B cell (primary cell): ENCODE data around the gene CALY. TPM values are rescaled to one million over a fixed set of nuclear protein-coding genes. Genes with fewer than 3 reads are reported as not detected.
A peak's percentile ranks its signal among the peaks of the same experiment; 100 is the strongest.

Experiments
- ATAC-seq: fragments of 200-7000 bp; cut with Tn5 transposase; one replicate; pipeline ENCODE4 v1.10.0; 2021; ENCODE audit warnings: low read depth, mild to moderate bottlenecking, moderate number of reproducible peaks, moderate library complexity
- CTCF ChIA-PET: fragments of 350-600 bp; sonication (Branson Sonifier 250); formaldehyde crosslinking; loops from one replicate; lab custom pipeline; 2021; ENCODE audit warnings: antibody characterized with exemption, inconsistent platforms; lab: Charles Lee
- POLR2A ChIA-PET: fragments of 350-600 bp; sonication (Branson Sonifier 250); formaldehyde crosslinking; loops from one replicate; lab custom pipeline; 2021; ENCODE audit warnings: antibody characterized with exemption; lab: Charles Lee
- DNase-seq: peaks from one replicate; pipeline ENCODE4 v3.0.0; 2013
- H2AFZ ChIP-seq: 2 replicates; pipeline ENCODE4 v1.6.1; 2012; ENCODE audit warnings: mild to moderate bottlenecking, low read depth, low read length; ENCODE audit not compliant: insufficient read depth, poor library complexity, severe bottlenecking
- H3K27ac ChIP-seq, 2 donors: 1 replicate in 1 of 2; 2 replicates in 1 of 2; pipeline ENCODE4 v1.5.1; 2012 to 2013; ENCODE audit warnings: low read length in 2 of 2, mild to moderate bottlenecking in 2 of 2, moderate library complexity in 1 of 2
- H3K27me3 ChIP-seq, 4 experiments: fragments of 200-600 bp in 1 of 4; sonication (generic) in 1 of 4; replicated peaks in 1 of 4; 1 replicate in 2 of 4; 2 replicates in 2 of 4; pipeline versions ENCODE4 v1.6.1 to v1.7.0; 2013 to 2016; ENCODE audit warnings: low read length in 3 of 4, mild to moderate bottlenecking in 2 of 4, mixed read lengths in 1 of 4, moderate library complexity in 1 of 4; ENCODE audit not compliant: insufficient read depth in 4 of 4, control insufficient read depth in 3 of 4; ENCODE audit errors: control extremely low read depth in 1 of 4
- H3K36me3 ChIP-seq, 2 experiments: replicated peaks in 1 of 2; 1 replicate in 1 of 2; 2 replicates in 1 of 2; pipeline versions ENCODE4 v1.6.1 to v1.7.1; 2013; ENCODE audit warnings: low read length in 1 of 2; ENCODE audit not compliant: insufficient read depth in 2 of 2, control insufficient read depth in 1 of 2; ENCODE audit errors: control extremely low read depth in 1 of 2, extremely low read depth in 1 of 2
- H3K4me1 ChIP-seq, 2 donors: fragments of 200-600 bp in 1 of 2; sonication (generic) in 1 of 2; 1 replicate in 1 of 2; 2 replicates in 1 of 2; pipeline versions ENCODE4 v1.5.1 to v1.6.1; 2013 to 2017; ENCODE audit warnings: low read length in 2 of 2; ENCODE audit not compliant: control insufficient read depth in 2 of 2, insufficient read depth in 2 of 2
- H3K4me2 ChIP-seq: replicated peaks from 2 replicates; pipeline ENCODE3; 2012; ENCODE audit warnings: mild to moderate bottlenecking, low read depth, low read length; ENCODE audit not compliant: poor library complexity, severe bottlenecking
- H3K4me3 ChIP-seq, 5 experiments: fragments of 200-600 bp in 1 of 5; sonication (generic) in 1 of 5; 1 replicate in 3 of 5; 2 replicates in 2 of 5; pipeline versions ENCODE4 v1.5.1 to v1.7.0; 2011 to 2016; ENCODE audit warnings: low read length in 4 of 5, mild to moderate bottlenecking in 4 of 5, low read depth in 2 of 5, control low read depth in 1 of 5, moderate library complexity in 1 of 5; ENCODE audit not compliant: insufficient read depth in 1 of 5; ENCODE audit errors: control extremely low read depth in 1 of 5, extremely low read depth in 1 of 5
- H3K79me2 ChIP-seq: fragments of 200-600 bp; sonication (generic); one replicate; pipeline ENCODE4 v1.6.0; 2016; ENCODE audit warnings: low read length; ENCODE audit not compliant: control insufficient read depth, insufficient read depth
- H3K9ac ChIP-seq: fragments of 200-600 bp; sonication (generic); 2 replicates; pipeline ENCODE4 v1.6.1; 2017; ENCODE audit warnings: mild to moderate bottlenecking, low read length, moderate library complexity
- H3K9me3 ChIP-seq, 3 donors: one replicate each; pipeline versions ENCODE4 v1.6.1 to v1.7.1; 2013; ENCODE audit warnings: low read length in 2 of 3; ENCODE audit not compliant: control insufficient read depth in 2 of 3, insufficient read depth in 1 of 3; ENCODE audit errors: control extremely low read depth in 1 of 3
- H4K20me1 ChIP-seq: 2 replicates; pipeline ENCODE4 v1.6.0; 2012; ENCODE audit warnings: mild to moderate bottlenecking, low read length; ENCODE audit not compliant: insufficient read depth, control insufficient read depth, poor library complexity, severe bottlenecking
- H3K27ac Mint-ChIP-seq: one replicate; pipeline ENCODE4 v1.8.0; 2021; ENCODE audit warnings: mixed read lengths
- H3K27me3 Mint-ChIP-seq: one replicate; pipeline ENCODE4 v1.8.0; 2021; ENCODE audit warnings: mixed read lengths
- H3K4me1 Mint-ChIP-seq: one replicate; pipeline ENCODE4 v1.8.0; 2021; ENCODE audit warnings: mixed read lengths
- H3K4me3 Mint-ChIP-seq: one replicate; pipeline ENCODE4 v1.8.0; 2021; ENCODE audit warnings: mixed read lengths
- H3K9me3 Mint-ChIP-seq: one replicate; pipeline ENCODE4 v1.8.0; 2022; ENCODE audit warnings: mixed read lengths; ENCODE audit not compliant: insufficient read depth
- EZH2 ChIP-seq: IDR thresholded peaks from 2 replicates; pipeline ENCODE4 v1.6.1; 2012; ENCODE audit warnings: borderline replicate concordance, low read depth, mild to moderate bottlenecking, moderate library complexity, low read length; ENCODE audit not compliant: insufficient read depth, poor library complexity, severe bottlenecking
- WGBS: methylation state at CpG from one replicate; pipeline ENCODE4 v1.1.5; 2013; ENCODE audit warnings: missing lambda C conversion rate; ENCODE audit not compliant: insufficient coverage; 5-methylcytosine and 5-hydroxymethylcytosine counted together
- intact Hi-C: fragments of 100-400 bp; cut with micrococcal nuclease; formaldehyde crosslinking; loops from one replicate; pipeline ENCODE4 v1.10.0; 2022
- polyA plus RNA-seq: library from polyadenylated mRNA; depleted of rRNA; stranded (reverse); fragments of >200 nt; gene quantifications from 2 replicates; pipeline ENCODE4 v1.2.3, GENCODE V29; 2012
- total RNA-seq, 2 donors: library from RNA; stranded (reverse); fragments of 120-200 nt in 1 of 2; gene quantifications; 1 replicate in 1 of 2; 2 replicates in 1 of 2; pipeline versions ENCODE4 v1.2.3 to v1.2.4, GENCODE V29; 2013 to 2022
- TF ChIP-seq, protein P1 (sequence below): fragments of 200-600 bp; IDR thresholded peaks from one replicate; pipeline ENCODE4 v1.8.0; 2022; ENCODE audit warnings: antibody characterized with exemption, mild to moderate bottlenecking

Gene CALY
- total and polyA plus RNA-seq, 2 donors (not counting 1 experiment from before 2014, with no cell fraction given) = 0.21 TPM; not detected in 1

DNA sequence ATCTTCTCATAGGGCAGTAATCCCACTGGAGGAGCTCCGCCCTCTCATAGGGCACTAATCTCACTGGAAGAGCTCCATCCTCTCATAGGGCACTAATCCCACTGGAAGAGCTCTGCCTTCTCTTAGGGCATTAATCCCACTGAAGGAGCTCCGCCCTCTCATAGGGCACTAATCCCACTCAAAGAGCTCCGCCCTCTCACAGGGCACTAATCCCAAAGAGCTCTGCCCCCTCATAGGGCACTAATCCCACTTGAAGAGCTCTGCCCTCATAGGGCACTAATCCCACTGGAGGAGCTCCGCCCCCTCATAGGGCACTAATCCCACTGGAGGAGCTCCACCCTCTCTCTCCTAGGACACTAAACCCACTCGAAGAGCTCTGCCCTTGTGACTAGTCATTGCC lies 24.5 kb upstream of the CALY start:
- TF ChIP-seq, protein P1, sequence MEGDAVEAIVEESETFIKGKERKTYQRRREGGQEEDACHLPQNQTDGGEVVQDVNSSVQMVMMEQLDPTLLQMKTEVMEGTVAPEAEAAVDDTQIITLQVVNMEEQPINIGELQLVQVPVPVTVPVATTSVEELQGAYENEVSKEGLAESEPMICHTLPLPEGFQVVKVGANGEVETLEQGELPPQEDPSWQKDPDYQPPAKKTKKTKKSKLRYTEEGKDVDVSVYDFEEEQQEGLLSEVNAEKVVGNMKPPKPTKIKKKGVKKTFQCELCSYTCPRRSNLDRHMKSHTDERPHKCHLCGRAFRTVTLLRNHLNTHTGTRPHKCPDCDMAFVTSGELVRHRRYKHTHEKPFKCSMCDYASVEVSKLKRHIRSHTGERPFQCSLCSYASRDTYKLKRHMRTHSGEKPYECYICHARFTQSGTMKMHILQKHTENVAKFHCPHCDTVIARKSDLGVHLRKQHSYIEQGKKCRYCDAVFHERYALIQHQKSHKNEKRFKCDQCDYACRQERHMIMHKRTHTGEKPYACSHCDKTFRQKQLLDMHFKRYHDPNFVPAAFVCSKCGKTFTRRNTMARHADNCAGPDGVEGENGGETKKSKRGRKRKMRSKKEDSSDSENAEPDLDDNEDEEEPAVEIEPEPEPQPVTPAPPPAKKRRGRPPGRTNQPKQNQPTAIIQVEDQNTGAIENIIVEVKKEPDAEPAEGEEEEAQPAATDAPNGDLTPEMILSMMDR = no peak
- TF ChIP-seq EZH2 = no peak
- ChIA-PET POLR2A (interaction anchor here (1.8 kb wide), 1 partner anchor 12 kb away, joined by 7 read pairs; the partner anchor contains the start of gene ECHS1), CTCF (interaction anchor here (0.7 to 1.7 kb wide), 9 partner anchors 10 to 104 kb away, joined by 3 to 10 read pairs (median 3); partner anchors contain the start of gene ECHS1)
- 97% methylated on average over 3 of the region's 5 CpGs for WGBS
- intact Hi-C loops = no loop called here
- no peaks in the 10 kb centered on the region for H3K27me3 ChIP-seq
- H3K79me2 ChIP-seq = peaks cover 5% of the 10 kb centered on the region
- H3K27ac ChIP-seq = peak overlapping the region; percentile 19 to 37
- peak overlapping the region; percentile 55 for H3K4me2 ChIP-seq
- peak overlapping the region in 2 of 5 experiments; percentile 33 to 44 for H3K4me3 ChIP-seq
- H3K9me3 ChIP-seq = peaks cover 0 to 17% (median 0%) of the 10 kb centered on the region in 3 donors
- ATAC-seq (no peak), DNase-seq (no peak)
- Mint-ChIP-seq H3K27me3 (no peaks in the 10 kb centered on the region), H3K4me3 (peak overlapping the region; percentile 56), H3K9me3 (no peaks in the 10 kb centered on the region), H3K4me1 (peaks cover 28% of the 10 kb centered on the region), H3K27ac (peak overlapping the region; percentile 79)
- peaks cover 18 to 33% of the 10 kb centered on the region in 2 donors for H3K4me1 ChIP-seq
- peaks cover 0 to 21% of the 10 kb centered on the region in 2 experiments for H3K36me3 ChIP-seq
- peak overlapping the region; percentile 45 for H2AFZ ChIP-seq
- H4K20me1 ChIP-seq = peaks cover 12% of the 10 kb centered on the region
- H3K9ac ChIP-seq = peak overlapping the region; percentile 30

DNA sequence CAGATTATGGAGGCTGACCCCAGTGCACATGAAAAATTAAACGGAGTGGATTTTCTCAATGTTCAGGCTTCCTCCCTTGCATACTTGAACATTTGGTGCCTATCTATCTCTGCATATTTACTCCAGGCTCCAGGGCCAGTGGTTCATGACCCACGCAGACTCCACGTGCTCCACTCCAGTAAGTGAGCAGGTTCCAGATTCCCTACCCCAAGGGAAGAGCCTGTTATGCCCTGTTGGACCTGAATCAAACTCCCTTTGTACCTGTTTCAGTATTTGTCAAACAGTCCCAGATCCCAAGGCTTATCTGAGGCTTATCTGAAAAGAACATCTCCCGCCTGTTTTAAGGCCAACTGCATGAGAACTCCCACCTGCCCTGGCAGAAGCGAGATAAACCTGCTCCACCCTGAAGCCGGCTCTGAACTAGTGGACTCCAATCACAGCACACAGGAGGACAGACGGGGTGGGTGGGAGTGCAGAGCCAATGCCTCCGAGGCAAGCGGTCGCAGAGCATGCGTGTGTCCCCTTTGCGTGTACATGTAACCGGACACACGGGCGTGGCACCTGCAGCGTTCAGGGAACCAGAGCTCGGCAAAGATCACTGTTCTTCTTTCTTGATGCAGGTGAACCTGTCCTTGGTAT lies 23.4 kb upstream of the CALY start:
- H3K27ac Mint-ChIP-seq = peak overlapping the region; percentile 74
- 91% methylated on average over 17 of the region's 17 CpGs for WGBS
- Histone ChIP-seq H3K79me2 (peaks cover 16% of the 10 kb centered on the region), H3K4me1 (peaks cover 20 to 37% of the 10 kb centered on the region in 2 donors), H2AFZ (no peak overlapping the region), H3K9me3 (peaks cover 0 to 17% (median 0%) of the 10 kb centered on the region in 3 donors), H4K20me1 (peaks cover 21% of the 10 kb centered on the region), H3K27me3 (no peaks in the 10 kb centered on the region), H3K9ac (no peak overlapping the region), H3K36me3 (peaks cover 0 to 13% of the 10 kb centered on the region in 2 experiments), H3K27ac (no peak overlapping the region), H3K4me2 (no peak overlapping the region), H3K4me3 (no peak overlapping the region)
- DNase-seq (no peak), ATAC-seq (no peak)
- H3K4me1 Mint-ChIP-seq = peaks cover 30% of the 10 kb centered on the region
- CTCF ChIA-PET = interaction anchor here (1.3 kb wide), 1 partner anchor 30 kb away, joined by 5 read pairs; no protein-coding TSS in a partner anchor
- no peaks in the 10 kb centered on the region for H3K27me3 Mint-ChIP-seq
- intact Hi-C loops = loop anchor here (5.0 kb wide), 1 partner anchor 53 kb away; the partner anchor contains the start of genes TUBGCP2 and ZNF511
- H3K9me3 Mint-ChIP-seq = no peaks in the 10 kb centered on the region
- no peak overlapping the region for H3K4me3 Mint-ChIP-seq
- POLR2A ChIA-PET = interaction anchor here (1.3 kb wide), 1 partner anchor 15 kb away, joined by 3 read pairs; no protein-coding TSS in a partner anchor
- TF ChIP-seq, protein P1 = no peak
- TF ChIP-seq EZH2 = no peak
